Liver (tissue), 9 donors: Measurements from ENCODE around the gene PLA2G4A. TPM values are rescaled to one million over a fixed set of nuclear protein-coding genes. Genes with fewer than 3 reads are reported as not detected.

Source experiments
- DNase-seq: peaks from one replicate; pipeline ENCODE4 v3.0.0-alpha.2; 2017; ENCODE audit warnings: low spot score
- H3K27ac ChIP-seq, 2 donors: one replicate each; pipeline ENCODE4 v1.7.0; 2013; ENCODE audit warnings: inconsistent platforms in 2 of 2, low read length in 2 of 2, control low read depth in 1 of 2, low read depth in 1 of 2, mild to moderate bottlenecking in 1 of 2
- H3K27me3 ChIP-seq, 4 donors: one replicate each; pipeline versions ENCODE4 v1.6.1 to v1.7.0; 2013; ENCODE audit warnings: low read length in 3 of 4, inconsistent platforms in 1 of 4, mild to moderate bottlenecking in 1 of 4, moderate library complexity in 1 of 4; ENCODE audit not compliant: control insufficient read depth in 4 of 4, insufficient read depth in 4 of 4
- H3K36me3 ChIP-seq, 4 donors: one replicate each; pipeline versions ENCODE4 v1.6.1 to v1.7.0; 2013; ENCODE audit warnings: low read length in 3 of 4, mild to moderate bottlenecking in 3 of 4, low read depth in 1 of 4, moderate library complexity in 1 of 4; ENCODE audit not compliant: control insufficient read depth in 4 of 4, insufficient read depth in 3 of 4
- H3K4me1 ChIP-seq, 4 donors: one replicate each; pipeline versions ENCODE4 v1.6.1 to v1.7.0; 2013; ENCODE audit warnings: low read length in 3 of 4, mild to moderate bottlenecking in 3 of 4, moderate library complexity in 1 of 4; ENCODE audit not compliant: control insufficient read depth in 4 of 4, insufficient read depth in 4 of 4
- H3K4me3 ChIP-seq, 3 donors: one replicate each; pipeline versions ENCODE4 v1.6.1 to v1.7.0; 2013; ENCODE audit warnings: low read length in 3 of 3, control low read depth in 1 of 3, low read depth in 1 of 3, mild to moderate bottlenecking in 1 of 3
- H3K9ac ChIP-seq, 2 donors: one replicate each; pipeline ENCODE4 v1.7.0; 2013; ENCODE audit warnings: low read length in 2 of 2, mild to moderate bottlenecking in 2 of 2, moderate library complexity in 2 of 2, control low read depth in 1 of 2, low read depth in 1 of 2
- H3K9me3 ChIP-seq, 4 donors: one replicate each; pipeline versions ENCODE4 v1.6.1 to v1.7.0; 2013; ENCODE audit warnings: low read length in 3 of 4; ENCODE audit not compliant: control insufficient read depth in 4 of 4
- EGR1 ChIP-seq, 2 donors: IDR thresholded peaks; 2 replicates each; pipeline ENCODE4 v1.6.1; 2016 to 2018; ENCODE audit warnings: antibody characterized with exemption in 2 of 2, low read depth in 2 of 2
- FOXA1 ChIP-seq: IDR thresholded peaks from 2 replicates; pipeline ENCODE4 v1.6.1; 2016; ENCODE audit warnings: antibody characterized with exemption
- FOXA2 ChIP-seq: IDR thresholded peaks from 2 replicates; pipeline ENCODE4 v1.6.1; 2016; ENCODE audit warnings: antibody characterized with exemption
- GABPA ChIP-seq, 2 donors: IDR thresholded peaks in 1 of 2; conservative IDR thresholded peaks in 1 of 2; 2 replicates each; pipeline ENCODE4 v1.6.1; 2016; ENCODE audit warnings: antibody characterized with exemption in 2 of 2, mild to moderate bottlenecking in 1 of 2, moderate library complexity in 1 of 2
- HNF4A ChIP-seq, 2 donors: conservative IDR thresholded peaks; 2 replicates each; pipeline ENCODE4 v1.6.1; 2016; ENCODE audit warnings: antibody characterized with exemption in 2 of 2, mild to moderate bottlenecking in 2 of 2
- HNF4G ChIP-seq: IDR thresholded peaks from 2 replicates; pipeline ENCODE4 v1.6.1; 2016; ENCODE audit warnings: antibody characterized with exemption
- JUND ChIP-seq, 2 donors: IDR thresholded peaks; 2 replicates each; pipeline ENCODE4 v1.6.1; 2016; ENCODE audit warnings: antibody characterized with exemption in 2 of 2
- NR2F2 ChIP-seq: IDR thresholded peaks from 2 replicates; pipeline ENCODE4 v1.6.1; 2016; ENCODE audit warnings: antibody characterized with exemption
- RAD21 ChIP-seq, 2 donors: IDR thresholded peaks; 2 replicates each; pipeline ENCODE4 v1.6.1; 2016; ENCODE audit warnings: antibody characterized with exemption in 2 of 2, mild to moderate bottlenecking in 2 of 2
- RXRA ChIP-seq, 2 donors: IDR thresholded peaks; 2 replicates each; pipeline ENCODE4 v1.6.1; 2017 to 2018; ENCODE audit warnings: antibody characterized with exemption in 2 of 2, mild to moderate bottlenecking in 1 of 2
- SP1 ChIP-seq: IDR thresholded peaks from 2 replicates; pipeline ENCODE4 v1.6.1; 2018; ENCODE audit warnings: antibody characterized with exemption, mild to moderate bottlenecking
- TAF1 ChIP-seq: conservative IDR thresholded peaks from 2 replicates; pipeline ENCODE4 v1.6.1; 2016; ENCODE audit warnings: antibody characterized with exemption, mild to moderate bottlenecking
- YY1 ChIP-seq: IDR thresholded peaks from 2 replicates; pipeline ENCODE4 v1.6.1; 2016; ENCODE audit warnings: antibody characterized with exemption, mild to moderate bottlenecking
- WGBS: extraction: QIAGEN DNeasy Blood & Tissue Kit; methylation state at CpG from one replicate; pipeline ENCODE4 v1.1.7; 2013; 5-methylcytosine and 5-hydroxymethylcytosine counted together
- polyA plus RNA-seq, 2 donors: library from polyadenylated mRNA; stranded (reverse) in 1 of 2; unstranded in 1 of 2; fragments of 200-250 nt in 1 of 2; fragments of >200 nt in 1 of 2; fragmentation: Nextera tagmentation in 1 of 2; extraction: Ambion mirVana in 1 of 2; gene quantifications; one replicate each; pipeline versions ENCODE4 v1.2.1 to v1.2.3, GENCODE V29; 2013 to 2015
- total RNA-seq, 2 donors: library from RNA; depleted of rRNA; stranded (reverse); fragments of >200 nt; gene quantifications; one replicate each; pipeline ENCODE4 v1.2.3, GENCODE V29; 2014
- TF ChIP-seq, protein P1 (sequence below): IDR thresholded peaks from 2 replicates; pipeline ENCODE4 v1.6.1; 2016; ENCODE audit warnings: antibody characterized with exemption
- TF ChIP-seq, protein P2 (sequence below): IDR thresholded peaks from 2 replicates; pipeline ENCODE4 v1.6.1; 2016; ENCODE audit warnings: antibody characterized with exemption, mild to moderate bottlenecking
- TF ChIP-seq, protein P3 (sequence below): fragments of 150-350 bp; IDR thresholded peaks from 2 replicates; pipeline ENCODE4 v1.5.1; 2017; ENCODE audit warnings: improper control_type of control experiment, low read depth, low read length; ENCODE audit not compliant: missing input control
- donor health status: healthy.
- donor health status: healthy.
- donor health status: healthy.
- donor health status: healthy.
- donor health status: healthy.

The PLA2G4A gene
- total and polyA plus RNA-seq, 4 donors, result 0.39 to 2.5 (median 1.1) TPM

DNA sequence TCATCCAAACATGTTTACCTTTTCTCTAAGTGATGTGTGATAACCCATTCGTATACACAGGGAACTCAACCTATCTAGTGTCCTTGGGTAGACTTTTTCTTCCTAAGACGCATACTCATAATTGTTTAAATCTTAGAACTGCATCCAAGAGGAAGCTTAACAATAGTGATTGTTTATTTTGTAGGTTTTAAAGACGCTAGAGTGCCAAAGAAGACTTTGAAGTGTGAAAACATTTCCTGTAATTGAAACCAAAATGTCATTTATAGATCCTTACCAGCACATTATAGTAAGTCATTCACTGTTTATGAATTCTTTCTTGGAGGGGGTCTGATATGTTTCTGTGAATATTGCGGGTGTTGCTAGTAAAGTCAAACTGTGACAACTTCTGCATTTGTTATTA lies 25.4 kb downstream of the PLA2G4A start:
- Histone ChIP-seq H3K4me3 (no peak overlapping the region), H3K27ac (no peak overlapping the region), H3K9ac (no peak overlapping the region), H3K36me3 (no peaks in the 10 kb centered on the region), H3K4me1 (no peaks in the 10 kb centered on the region), H3K27me3 (no peaks in the 10 kb centered on the region), H3K9me3 (no peaks in the 10 kb centered on the region)
- DNase-seq, result no peak
- TF ChIP-seq SP1, result no peak
- no peak for TF ChIP-seq TAF1
- no peak for TF ChIP-seq RXRA (IDR thresholded peaks at IDR 0.05)
- TF ChIP-seq RAD21 (IDR thresholded peaks at IDR 0.05), result no peak
- TF ChIP-seq EGR1 (IDR thresholded peaks at IDR 0.05; ENCODE audit: low read depth in 2 of 2), result no peak
- TF ChIP-seq, protein P1, sequence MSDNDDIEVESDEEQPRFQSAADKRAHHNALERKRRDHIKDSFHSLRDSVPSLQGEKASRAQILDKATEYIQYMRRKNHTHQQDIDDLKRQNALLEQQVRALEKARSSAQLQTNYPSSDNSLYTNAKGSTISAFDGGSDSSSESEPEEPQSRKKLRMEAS, result no peak
- TF ChIP-seq, protein P2, sequence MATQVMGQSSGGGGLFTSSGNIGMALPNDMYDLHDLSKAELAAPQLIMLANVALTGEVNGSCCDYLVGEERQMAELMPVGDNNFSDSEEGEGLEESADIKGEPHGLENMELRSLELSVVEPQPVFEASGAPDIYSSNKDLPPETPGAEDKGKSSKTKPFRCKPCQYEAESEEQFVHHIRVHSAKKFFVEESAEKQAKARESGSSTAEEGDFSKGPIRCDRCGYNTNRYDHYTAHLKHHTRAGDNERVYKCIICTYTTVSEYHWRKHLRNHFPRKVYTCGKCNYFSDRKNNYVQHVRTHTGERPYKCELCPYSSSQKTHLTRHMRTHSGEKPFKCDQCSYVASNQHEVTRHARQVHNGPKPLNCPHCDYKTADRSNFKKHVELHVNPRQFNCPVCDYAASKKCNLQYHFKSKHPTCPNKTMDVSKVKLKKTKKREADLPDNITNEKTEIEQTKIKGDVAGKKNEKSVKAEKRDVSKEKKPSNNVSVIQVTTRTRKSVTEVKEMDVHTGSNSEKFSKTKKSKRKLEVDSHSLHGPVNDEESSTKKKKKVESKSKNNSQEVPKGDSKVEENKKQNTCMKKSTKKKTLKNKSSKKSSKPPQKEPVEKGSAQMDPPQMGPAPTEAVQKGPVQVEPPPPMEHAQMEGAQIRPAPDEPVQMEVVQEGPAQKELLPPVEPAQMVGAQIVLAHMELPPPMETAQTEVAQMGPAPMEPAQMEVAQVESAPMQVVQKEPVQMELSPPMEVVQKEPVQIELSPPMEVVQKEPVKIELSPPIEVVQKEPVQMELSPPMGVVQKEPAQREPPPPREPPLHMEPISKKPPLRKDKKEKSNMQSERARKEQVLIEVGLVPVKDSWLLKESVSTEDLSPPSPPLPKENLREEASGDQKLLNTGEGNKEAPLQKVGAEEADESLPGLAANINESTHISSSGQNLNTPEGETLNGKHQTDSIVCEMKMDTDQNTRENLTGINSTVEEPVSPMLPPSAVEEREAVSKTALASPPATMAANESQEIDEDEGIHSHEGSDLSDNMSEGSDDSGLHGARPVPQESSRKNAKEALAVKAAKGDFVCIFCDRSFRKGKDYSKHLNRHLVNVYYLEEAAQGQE, result no peak
- TF ChIP-seq FOXA1, result no peak
- TF ChIP-seq GABPA (IDR thresholded peaks at IDR 0.05 in 1 of 2, conservative IDR thresholded peaks at IDR 0.05 in 1 of 2), result no peak
- TF ChIP-seq, protein P3, sequence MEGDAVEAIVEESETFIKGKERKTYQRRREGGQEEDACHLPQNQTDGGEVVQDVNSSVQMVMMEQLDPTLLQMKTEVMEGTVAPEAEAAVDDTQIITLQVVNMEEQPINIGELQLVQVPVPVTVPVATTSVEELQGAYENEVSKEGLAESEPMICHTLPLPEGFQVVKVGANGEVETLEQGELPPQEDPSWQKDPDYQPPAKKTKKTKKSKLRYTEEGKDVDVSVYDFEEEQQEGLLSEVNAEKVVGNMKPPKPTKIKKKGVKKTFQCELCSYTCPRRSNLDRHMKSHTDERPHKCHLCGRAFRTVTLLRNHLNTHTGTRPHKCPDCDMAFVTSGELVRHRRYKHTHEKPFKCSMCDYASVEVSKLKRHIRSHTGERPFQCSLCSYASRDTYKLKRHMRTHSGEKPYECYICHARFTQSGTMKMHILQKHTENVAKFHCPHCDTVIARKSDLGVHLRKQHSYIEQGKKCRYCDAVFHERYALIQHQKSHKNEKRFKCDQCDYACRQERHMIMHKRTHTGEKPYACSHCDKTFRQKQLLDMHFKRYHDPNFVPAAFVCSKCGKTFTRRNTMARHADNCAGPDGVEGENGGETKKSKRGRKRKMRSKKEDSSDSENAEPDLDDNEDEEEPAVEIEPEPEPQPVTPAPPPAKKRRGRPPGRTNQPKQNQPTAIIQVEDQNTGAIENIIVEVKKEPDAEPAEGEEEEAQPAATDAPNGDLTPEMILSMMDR, result no peak
- TF ChIP-seq HNF4G, result no peak
- no peak for TF ChIP-seq YY1
- TF ChIP-seq HNF4A (conservative IDR thresholded peaks at IDR 0.05), result no peak
- WGBS, result 49% methylated on average over 4 of the region's 4 CpGs

DNA sequence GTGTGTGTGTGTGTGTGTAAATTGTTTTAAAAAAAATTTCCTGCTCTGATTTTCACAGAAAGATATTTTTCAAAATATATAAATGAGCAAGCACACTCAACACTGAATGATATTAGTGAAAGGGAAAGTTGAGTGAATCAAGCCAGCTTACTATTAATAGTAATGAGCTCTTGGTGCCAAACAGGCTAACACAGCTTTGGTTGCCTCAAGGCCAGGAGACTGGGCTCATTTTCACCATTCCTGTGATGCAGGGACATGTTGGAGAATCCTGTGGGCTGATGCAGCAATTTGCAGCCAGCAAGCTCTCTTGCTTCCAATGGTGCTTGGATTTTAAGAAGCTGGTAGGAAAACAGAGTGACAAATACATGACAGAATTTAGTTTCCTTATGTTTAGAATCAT lies 30.2 kb downstream of the PLA2G4A start:
- Histone ChIP-seq H3K9ac (no peak overlapping the region), H3K27ac (no peak overlapping the region), H3K4me1 (no peaks in the 10 kb centered on the region), H3K4me3 (no peak overlapping the region), H3K27me3 (no peaks in the 10 kb centered on the region), H3K36me3 (no peaks in the 10 kb centered on the region), H3K9me3 (no peaks in the 10 kb centered on the region)
- no peak for TF ChIP-seq GABPA (IDR thresholded peaks at IDR 0.05 in 1 of 2, conservative IDR thresholded peaks at IDR 0.05 in 1 of 2)
- no peak for DNase-seq

DNA sequence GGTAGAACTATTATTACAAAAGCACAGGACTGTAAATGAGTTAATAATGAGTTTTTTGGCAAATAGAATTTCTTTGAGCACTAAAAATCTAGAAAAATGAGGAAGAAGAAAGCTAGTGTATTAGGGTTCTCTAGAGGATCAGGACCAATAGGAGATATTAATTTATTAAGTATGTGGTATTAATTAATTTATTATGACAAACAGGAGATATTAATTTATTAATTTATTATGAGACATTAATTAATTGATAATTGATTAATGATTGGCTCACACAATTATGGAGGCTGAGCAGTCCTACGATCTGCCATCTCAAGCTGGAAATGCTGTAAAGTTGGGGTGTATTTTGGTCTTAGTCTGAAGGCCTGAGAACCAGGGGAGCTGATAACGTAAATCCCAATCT lies 31.2 kb downstream of the PLA2G4A start:
- 82% methylated on average over 2 of the region's 2 CpGs for WGBS
- no peaks in the 10 kb centered on the region for H3K27me3 ChIP-seq
- no peak overlapping the region for H3K9ac ChIP-seq
- no peak overlapping the region for H3K4me3 ChIP-seq
- H3K36me3 ChIP-seq, result no peaks in the 10 kb centered on the region
- no peaks in the 10 kb centered on the region for H3K4me1 ChIP-seq
- DNase-seq, result no peak
- no peak overlapping the region for H3K27ac ChIP-seq
- H3K9me3 ChIP-seq, result no peaks in the 10 kb centered on the region
- TF ChIP-seq HNF4A (conservative IDR thresholded peaks at IDR 0.05) (no peak), NR2F2 (no peak), YY1 (no peak), SP1 (no peak), RXRA (IDR thresholded peaks at IDR 0.05) (no peak), FOXA2 (no peak), GABPA (IDR thresholded peaks at IDR 0.05 in 1 of 2, conservative IDR thresholded peaks at IDR 0.05 in 1 of 2) (no peak), JUND (IDR thresholded peaks at IDR 0.05) (no peak), FOXA1 (no peak), TAF1 (no peak), EGR1 (IDR thresholded peaks at IDR 0.05; ENCODE audit: low read depth in 2 of 2) (no peak)
- TF ChIP-seq, protein P2, result no peak
- TF ChIP-seq, protein P3, result no peak
